GM18861 (cell line): ENCODE measurements around the gene SGCA.

Source experiments
- ATAC-seq: cut with Tn5 transposase; IDR thresholded peaks from one replicate; pipeline ENCODE4 v1.9.1; 2021; ENCODE audit not compliant: unreplicated experiment

The SGCA gene

GRCh38 chr17:50221266-50221863 is 55.6 kb downstream of the SGCA start:
- no peak for ATAC-seq

GRCh38 chr17:50221864-50222545 is 56.2 kb downstream of the SGCA start:
- no peak for ATAC-seq

- ATAC-seq = no peak
These were observed 57.1 kb downstream of the SGCA start for GRCh38 chr17:50222922-50223321.
